ENCODE data around the gene AP1AR.
A peak's percentile ranks its signal among the peaks of the same experiment; 100 is the strongest.

AP1AR gene

DNA sequence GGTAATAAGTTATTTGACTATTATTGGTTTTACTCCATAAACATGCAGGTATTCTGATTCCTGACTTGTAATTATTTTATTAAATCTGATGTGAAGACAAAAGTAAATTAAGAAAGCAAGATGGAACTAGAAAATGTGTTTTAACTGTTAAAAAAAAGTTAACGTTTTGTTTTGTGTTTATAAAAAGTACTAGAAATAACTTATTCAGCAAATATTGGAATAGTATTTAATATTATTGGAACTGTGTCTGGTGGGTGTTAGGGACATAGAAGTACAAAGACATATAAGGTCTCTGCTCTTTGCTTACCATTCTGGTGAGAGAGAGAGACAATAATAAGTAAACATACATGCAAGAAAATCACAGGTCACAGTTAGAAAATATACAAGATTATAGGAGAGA is 38.5 kb downstream of the AP1AR start:
- peak overlapping the region; percentile 47 for H3K27ac ChIP-seq

GRCh38 chr4:112270640-112271421 is 39.2 kb downstream of the AP1AR start:
- TF ChIP-seq CTCF (IDR thresholded peaks at IDR 0.05; ENCODE audit: low read depth, low read length, missing control alignments), result no peak
- Histone ChIP-seq H3K27ac (peak overlapping the region; percentile 47), H3K4me3 (ENCODE audit: low read depth, low read length) (no peak overlapping the region), H3K27me3 (replicated peaks) (no peaks in the 10 kb centered on the region), H3K36me3 (replicated peaks) (no peaks in the 10 kb centered on the region)
- peak; percentile 46 for DNase-seq
- in situ Hi-C loops (cut with HindIII; ENCODE audit: low pct_ligation_motif_present, low sequenced_read_pairs), result no loop called here

More for the DNA sequence above, 38.5 kb downstream of the AP1AR start:
- in situ Hi-C loops (cut with HindIII; ENCODE audit: low pct_ligation_motif_present, low sequenced_read_pairs), result no loop called here
- Histone ChIP-seq H3K27me3 (replicated peaks) (no peaks in the 10 kb centered on the region), H3K4me3 (ENCODE audit: low read depth, low read length) (no peak overlapping the region), H3K36me3 (replicated peaks) (no peaks in the 10 kb centered on the region)
- no peak for TF ChIP-seq CTCF (IDR thresholded peaks at IDR 0.05; ENCODE audit: low read depth, low read length, missing control alignments)
- no peak for DNase-seq

GRCh38 chr4:112272292-112272691 is 40.7 kb downstream of the AP1AR start:
- no peak for DNase-seq
- H3K36me3 ChIP-seq (replicated peaks), result no peaks in the 10 kb centered on the region
- H3K27me3 ChIP-seq (replicated peaks), result no peaks in the 10 kb centered on the region
- TF ChIP-seq CTCF (IDR thresholded peaks at IDR 0.05; ENCODE audit: low read depth, low read length, missing control alignments), result no peak
- in situ Hi-C loops (cut with HindIII; ENCODE audit: low pct_ligation_motif_present, low sequenced_read_pairs), result no loop called here
- H3K27ac ChIP-seq, result no peak overlapping the region
- H3K4me3 ChIP-seq (ENCODE audit: low read depth, low read length), result no peak overlapping the region

- Histone ChIP-seq H3K36me3 (replicated peaks) (no peaks in the 10 kb centered on the region), H3K27me3 (replicated peaks) (no peaks in the 10 kb centered on the region), H3K4me3 (ENCODE audit: low read depth, low read length) (no peak overlapping the region), H3K27ac (no peak overlapping the region)
- in situ Hi-C loops (cut with HindIII; ENCODE audit: low pct_ligation_motif_present, low sequenced_read_pairs), result no loop called here
- no peak for DNase-seq
- TF ChIP-seq CTCF (IDR thresholded peaks at IDR 0.05; ENCODE audit: low read depth, low read length, missing control alignments), result no peak
Measured at GRCh38 chr4:112274959-112275358, 43.4 kb downstream of the AP1AR start.

- Histone ChIP-seq H3K36me3 (replicated peaks) (no peaks in the 10 kb centered on the region), H3K27ac (no peak overlapping the region), H3K4me3 (ENCODE audit: low read depth, low read length) (no peak overlapping the region), H3K27me3 (replicated peaks) (no peaks in the 10 kb centered on the region)
- DNase-seq, result no peak
- TF ChIP-seq CTCF (IDR thresholded peaks at IDR 0.05; ENCODE audit: low read depth, low read length, missing control alignments), result no peak
- in situ Hi-C loops (cut with HindIII; ENCODE audit: low pct_ligation_motif_present, low sequenced_read_pairs), result no loop called here
Measured at GRCh38 chr4:112276113-112276512, 44.5 kb downstream of the AP1AR start.

DNA sequence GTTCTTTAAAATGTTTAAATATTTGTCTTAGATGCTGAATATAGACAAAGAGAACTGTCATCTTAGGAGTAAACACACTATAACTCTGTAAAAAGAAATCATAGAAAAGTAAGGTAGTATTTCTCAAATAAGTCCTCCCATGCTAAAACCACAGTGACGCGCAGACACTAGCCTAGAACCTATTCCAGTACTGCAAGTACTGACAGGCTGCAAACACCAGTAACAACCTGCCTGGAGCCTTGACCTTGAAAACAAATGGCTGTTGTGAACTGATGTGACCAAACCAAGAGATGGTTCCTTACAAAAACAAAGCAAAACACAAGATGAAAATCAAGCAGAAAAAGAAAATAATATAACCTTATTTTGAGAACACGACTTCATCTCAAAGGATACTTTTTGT is 45.6 kb downstream of the AP1AR start:
- Histone ChIP-seq H3K36me3 (replicated peaks) (no peaks in the 10 kb centered on the region), H3K27me3 (replicated peaks) (no peaks in the 10 kb centered on the region), H3K4me3 (ENCODE audit: low read depth, low read length) (no peak overlapping the region), H3K27ac (no peak overlapping the region)
- no peak for TF ChIP-seq CTCF (IDR thresholded peaks at IDR 0.05; ENCODE audit: low read depth, low read length, missing control alignments)
- in situ Hi-C loops (cut with HindIII; ENCODE audit: low pct_ligation_motif_present, low sequenced_read_pairs), result no loop called here
- no peak for DNase-seq
